Ascending aorta (tissue), 2 donors: ENCODE measurements around the gene TMEM41A. TPM values are rescaled to one million over a fixed set of nuclear protein-coding genes. Genes with fewer than 3 reads are reported as not detected.

ENCODE experiments used
- DNase-seq, 2 donors: peaks; one replicate each; pipeline ENCODE4 v3.0.0-alpha.2; 2019; ENCODE audit warnings: low spot score in 2 of 2
- H3K27ac ChIP-seq, 2 donors: fragments of 200-600 bp; sonication (generic); one replicate each; pipeline ENCODE4 v1.5.1; 2016 to 2017; ENCODE audit warnings: mild to moderate bottlenecking in 1 of 2
- H3K27me3 ChIP-seq: fragments of 200-600 bp; sonication (generic); one replicate; pipeline ENCODE4 v1.5.1; 2017
- H3K36me3 ChIP-seq, 2 donors: fragments of 200-600 bp; sonication (generic); one replicate each; pipeline ENCODE4 v1.5.1; 2016
- H3K4me1 ChIP-seq, 2 donors: fragments of 200-600 bp; sonication (generic); one replicate each; pipeline ENCODE4 v1.5.1; 2016 to 2017; ENCODE audit warnings: mild to moderate bottlenecking in 1 of 2
- H3K4me3 ChIP-seq, 2 donors: fragments of 200-600 bp; sonication (generic); one replicate each; pipeline ENCODE4 v1.5.1; 2016 to 2017; ENCODE audit warnings: mild to moderate bottlenecking in 1 of 2
- H3K9me3 ChIP-seq, 2 donors: fragments of 200-600 bp; sonication (generic); one replicate each; pipeline ENCODE4 v1.5.1; 2016
- CTCF ChIP-seq, 3 experiments: fragments of 200-600 bp in 2 of 3; fragments of 450-650 bp in 1 of 3; sonication (generic) in 2 of 3; IDR thresholded peaks; one replicate each; pipeline ENCODE4 v1.5.1; 2016 to 2019; ENCODE audit warnings: antibody characterized with exemption in 3 of 3, mild to moderate bottlenecking in 1 of 3, moderate library complexity in 1 of 3
- intact Hi-C: fragments of 100-400 bp; cut with DNase I; formaldehyde crosslinking; loops from one replicate; pipeline ENCODE4 v1.15.1; 2023
- total RNA-seq: library from RNA; depleted of rRNA; stranded (reverse); fragments of >200 nt; gene quantifications from one replicate; pipeline ENCODE4 v1.1.0, GENCODE V29; 2016

Gene TMEM41A
- total RNA-seq, 1 donor from 2014 or later, result 24.2 TPM

GRCh38 chr3:185439745-185440466, 58.9 kb downstream of the TMEM41A start:
- TF ChIP-seq CTCF (IDR thresholded peaks at IDR 0.05), result no peak
- no peaks in the 10 kb centered on the region for H3K27me3 ChIP-seq
- peaks cover 0 to 5% of the 10 kb centered on the region in 2 donors for H3K36me3 ChIP-seq
- DNase-seq, result no peak
- no peak overlapping the region for H3K4me3 ChIP-seq
- intact Hi-C loops, result no loop called here
- no peaks in the 10 kb centered on the region for H3K4me1 ChIP-seq
- H3K27ac ChIP-seq, result no peak overlapping the region
- H3K9me3 ChIP-seq, result no peaks in the 10 kb centered on the region

Other genes with a start within 250 kb of the TMEM41A start
- 1.8 TPM for gene EHHADH, start 245.0 kb downstream of the TMEM41A start, total RNA-seq
- 21.9 TPM for gene MAP3K13, start 135.9 kb downstream of the TMEM41A start, total RNA-seq
- 6.9 TPM for gene LIPH, start 53.6 kb upstream of the TMEM41A start, total RNA-seq
- gene SENP2, start 87.3 kb upstream of the TMEM41A start, total RNA-seq, result 44.6 TPM